OCI-LY7 (cell line): ENCODE results near the gene TRIM10. TPM values are rescaled to one million over a fixed set of nuclear protein-coding genes. Genes with fewer than 3 reads are reported as not detected.

Experiments
- BruUV-seq: library from RNA; stranded (reverse); fragments of 400-500 nt; replicated peaks from 2 replicates; lab custom pipeline; 2021; lab: Mats Ljungman, UMichigan
- CTCF ChIA-PET: fragments of 300-600 bp; sonication (Branson Sonifier 250); formaldehyde crosslinking; loops from one replicate; lab custom pipeline; 2022; ENCODE audit warnings: antibody characterized with exemption; ENCODE audit not compliant: unreplicated experiment; lab: Charles Lee
- POLR2A ChIA-PET: fragments of 300-600 bp; sonication (Branson Sonifier 250); formaldehyde crosslinking; loops from one replicate; lab custom pipeline; 2022; ENCODE audit warnings: antibody characterized with exemption; lab: Charles Lee
- DNase-seq: peaks from one replicate; pipeline ENCODE4 v3.0.0-alpha.2; 2015; ENCODE audit warnings: low spot score
- H2AFZ ChIP-seq: fragments of 200-600 bp; sonication (generic), shearing (Covaris generic); 2 replicates; pipeline ENCODE4 v1.6.1; 2014; ENCODE audit warnings: mild to moderate bottlenecking, antibody characterized with exemption, low read length, moderate library complexity
- H3K27ac ChIP-seq: fragments of 200-600 bp; sonication (generic); 2 replicates; pipeline ENCODE4 v1.5.1; 2014; ENCODE audit warnings: mixed run types, low read depth, mild to moderate bottlenecking, moderate library complexity, low read length, inconsistent platforms; ENCODE audit not compliant: poor library complexity, severe bottlenecking
- H3K36me3 ChIP-seq: fragments of 200-600 bp; sonication (generic); 2 replicates; pipeline ENCODE4 v1.6.1; 2014; ENCODE audit warnings: mild to moderate bottlenecking, antibody characterized with exemption, low read length, moderate library complexity, mixed read lengths; ENCODE audit not compliant: insufficient read depth
- H3K4me1 ChIP-seq: fragments of 200-600 bp; sonication (generic); 2 replicates; pipeline ENCODE4 v1.5.1; 2014; ENCODE audit warnings: mild to moderate bottlenecking, low read length; ENCODE audit not compliant: insufficient read depth, poor library complexity, severe bottlenecking
- H3K4me2 ChIP-seq: fragments of 200-600 bp; sonication (generic); 2 replicates; pipeline ENCODE4 v1.6.1; 2014; ENCODE audit warnings: mild to moderate bottlenecking, low read length
- H3K4me3 ChIP-seq: fragments of 200-600 bp; sonication (generic); 2 replicates; pipeline ENCODE4 v1.5.1; 2014; ENCODE audit warnings: mild to moderate bottlenecking, low read depth, low read length; ENCODE audit not compliant: poor library complexity, severe bottlenecking
- H3K79me2 ChIP-seq: fragments of 200-600 bp; sonication (generic); 2 replicates; pipeline ENCODE4 v1.6.1; 2016; ENCODE audit warnings: low read depth, mild to moderate bottlenecking, low read length, moderate library complexity, mixed read lengths; ENCODE audit not compliant: insufficient read depth
- H3K9me2 ChIP-seq: fragments of 200-600 bp; sonication (generic); 2 replicates; pipeline ENCODE4 v1.6.1; 2016; ENCODE audit warnings: mild to moderate bottlenecking, low read length, mixed read lengths; ENCODE audit not compliant: insufficient read depth
- H3K9me3 ChIP-seq: fragments of 200-600 bp; sonication (generic); 2 replicates; pipeline ENCODE4 v1.6.1; 2014; ENCODE audit warnings: mild to moderate bottlenecking, mixed run types, low read length, mixed read lengths
- H4K20me1 ChIP-seq: fragments of 200-600 bp; sonication (generic); 2 replicates; pipeline ENCODE4 v1.6.1; 2014; ENCODE audit warnings: mild to moderate bottlenecking, antibody characterized with exemption, low read length, moderate library complexity, mixed read lengths; ENCODE audit not compliant: insufficient read depth
- CTCF ChIP-seq: fragments of 200-600 bp; sonication (generic); conservative IDR thresholded peaks from 2 replicates; pipeline ENCODE4 v1.5.1; 2014; ENCODE audit warnings: mild to moderate bottlenecking, antibody characterized with exemption, low read length, moderate library complexity, mixed read lengths
- EZH2phosphoT487 ChIP-seq: fragments of 200-600 bp; sonication (generic); IDR thresholded peaks from 2 replicates; pipeline ENCODE4 v1.6.1; 2018; ENCODE audit warnings: low read depth, borderline replicate concordance, mild to moderate bottlenecking, mixed run types, antibody characterized with exemption, low read length, moderate library complexity, mixed read lengths
- intact Hi-C: fragments of 100-400 bp; cut with micrococcal nuclease; formaldehyde crosslinking; loops from one replicate; pipeline ENCODE4 v1.10.0; 2022; ENCODE audit not compliant: unreplicated experiment
- total RNA-seq, 2 experiments: library from RNA; depleted of rRNA in 1 of 2; stranded (reverse); fragments of >200 nt in 1 of 2; shearing (Covaris generic) in 1 of 2; gene quantifications; 2 replicates each; pipeline ENCODE4 v1.2.3, GENCODE V29; 2014 to 2022

TRIM10 gene
- total RNA-seq, 2 experiments from 2014 or later: not detected

GRCh38 chr6:30195951-30196350 is 34.9 kb upstream of the TRIM10 start:
- Histone ChIP-seq H3K4me2 (no peak overlapping the region), H3K27ac (no peak overlapping the region), H3K79me2 (peaks cover 16% of the 10 kb centered on the region; the same call in 1 of the 2 replicates), H4K20me1 (peaks cover 7% of the 10 kb centered on the region; the same call in 1 of the 2 replicates), H3K36me3 (peaks cover 92% of the 10 kb centered on the region), H3K9me3 (no peaks in the 10 kb centered on the region), H3K4me3 (no peak overlapping the region), H3K9me2 (no peaks in the 10 kb centered on the region), H2AFZ (no peak overlapping the region), H3K4me1 (peaks cover 10% of the 10 kb centered on the region)
- TF ChIP-seq CTCF: no peak
- TF ChIP-seq EZH2phosphoT487: no peak
- no TSS peak for BruUV-seq
- CTCF ChIA-PET: interaction anchor here (0.6 kb wide), 1 partner anchor 17 kb away, joined by 3 read pairs; the partner anchor contains the start of gene TRIM26
- no peak for DNase-seq
- POLR2A ChIA-PET: no interaction called here
- intact Hi-C loops: no loop called here

GRCh38 chr6:30194797-30195690 is 34.0 kb upstream of the TRIM10 start:
- TF ChIP-seq EZH2phosphoT487 (no peak), CTCF (no peak)
- intact Hi-C loops: no loop called here
- Histone ChIP-seq H3K4me3 (no peak overlapping the region), H3K9me2 (no peaks in the 10 kb centered on the region), H3K9me3 (no peaks in the 10 kb centered on the region), H3K36me3 (peaks cover 92% of the 10 kb centered on the region), H3K79me2 (peaks cover 7% of the 10 kb centered on the region; the same call in 1 of the 2 replicates), H3K4me2 (no peak overlapping the region), H3K4me1 (peaks cover under 1% of the 10 kb centered on the region), H3K27ac (no peak overlapping the region), H2AFZ (no peak overlapping the region), H4K20me1 (no peaks in the 10 kb centered on the region)
- ChIA-PET CTCF (no interaction called here), POLR2A (interaction anchor here (0.5 kb wide), 1 partner anchor 547 kb away, joined by 3 read pairs; no protein-coding TSS in a partner anchor)
- no peak for DNase-seq
- BruUV-seq: no TSS peak

- H3K36me3 ChIP-seq: peaks cover 90% of the 10 kb centered on the region
- no peaks in the 10 kb centered on the region for H3K79me2 ChIP-seq
- H3K4me1 ChIP-seq: no peaks in the 10 kb centered on the region
- ChIA-PET CTCF (no interaction called here), POLR2A (no interaction called here)
- no peak overlapping the region for H3K4me3 ChIP-seq
- no peaks in the 10 kb centered on the region for H4K20me1 ChIP-seq
- no peak overlapping the region for H2AFZ ChIP-seq
- H3K4me2 ChIP-seq: no peak overlapping the region
- intact Hi-C loops: no loop called here
- H3K27ac ChIP-seq: no peak overlapping the region
- no peaks in the 10 kb centered on the region for H3K9me2 ChIP-seq
- no TSS peak for BruUV-seq
- no peak for TF ChIP-seq CTCF
- TF ChIP-seq EZH2phosphoT487: no peak
- DNase-seq: no peak
- H3K9me3 ChIP-seq: no peaks in the 10 kb centered on the region
Measured at GRCh38 chr6:30192076-30192475, 31.1 kb upstream of the TRIM10 start.
